ENCODE results near the gene DSPP. TPM values are rescaled to one million over a fixed set of nuclear protein-coding genes. Genes with fewer than 3 reads are reported as not detected.
"Not testable (repeated sequence)": the region's sequence is repeated elsewhere in the genome, so short reads cannot be mapped to it uniquely, and the experiment has no call there.

DSPP gene
- 0.16 TPM for total RNA-seq

- DNase-seq: no peak
These were observed at the start of gene DSPP for GRCh38 chr4:87608229-87608628. TSS of gene DSPP (plus strand) at chr4:87608529. CDS start at chr4:87610909, 2,380 bp downstream.

GRCh38 chr4:87559090-87559837, 49.1 kb upstream of the DSPP start:
- DNase-seq: no peak

- DNase-seq: no peak
These were observed 47.5 kb upstream of the DSPP start for GRCh38 chr4:87560802-87561201.

- DNase-seq: no peak
These were observed 42.6 kb upstream of the DSPP start for GRCh38 chr4:87565746-87566145.

GRCh38 chr4:87566276-87566675, 42.1 kb upstream of the DSPP start:
- DNase-seq: no peak

- DNase-seq: no peak
These were observed 41.1 kb upstream of the DSPP start for GRCh38 chr4:87567191-87567590.

GRCh38 chr4:87570290-87570805, 38.0 kb upstream of the DSPP start:
- no peak for DNase-seq

- not testable (repeated sequence) for DNase-seq
These were observed 34.0 kb upstream of the DSPP start for GRCh38 chr4:87574376-87574775.

GRCh38 chr4:87574996-87575395, 33.3 kb upstream of the DSPP start:
- DNase-seq: no peak

GRCh38 chr4:87575408-87575807, 32.9 kb upstream of the DSPP start:
- DNase-seq: no peak

GRCh38 chr4:87575983-87576382, 32.3 kb upstream of the DSPP start:
- no peak for DNase-seq

GRCh38 chr4:87579478-87579877, 28.9 kb upstream of the DSPP start:
- no peak for DNase-seq

GRCh38 chr4:87580057-87580456, 28.3 kb upstream of the DSPP start:
- no peak for DNase-seq

GRCh38 chr4:87584222-87584908, 24.0 kb upstream of the DSPP start:
- no peak for DNase-seq

- no peak for DNase-seq
These were observed 18.8 kb upstream of the DSPP start for GRCh38 chr4:87589531-87589930.

GRCh38 chr4:87592124-87592523, 16.2 kb upstream of the DSPP start:
- no peak for DNase-seq

- DNase-seq: no peak
These were observed 7.0 kb upstream of the DSPP start for GRCh38 chr4:87601361-87601760.

GRCh38 chr4:87614292-87614890, 6.1 kb downstream of the DSPP start:
- DNase-seq: no peak

- DNase-seq: no peak
These were observed 7.9 kb downstream of the DSPP start for GRCh38 chr4:87616268-87616667.

- no peak for DNase-seq
These were observed 11.8 kb downstream of the DSPP start for GRCh38 chr4:87620086-87620485.

- DNase-seq: no peak
These were observed 12.2 kb downstream of the DSPP start for GRCh38 chr4:87620491-87620890.

- DNase-seq: no peak
These were observed 14.0 kb downstream of the DSPP start for GRCh38 chr4:87622303-87622702.

- DNase-seq: no peak
These were observed 16.4 kb downstream of the DSPP start for GRCh38 chr4:87624698-87625097.

Measured in occipital lobe (tissue), 2 donors.